Neural progenitor cell (in vitro differentiated cells): Measurements from ENCODE around the gene DHH.

Experiments
- CTCF ChIP-seq: fragments of 200-600 bp; sonication (generic); IDR thresholded peaks from 2 replicates; pipeline ENCODE4 v1.5.1; 2017; ENCODE audit warnings: antibody characterized with exemption, mild to moderate bottlenecking
- EZH2 ChIP-seq: fragments of 200-600 bp; sonication (generic); IDR thresholded peaks from 2 replicates; pipeline ENCODE4 v1.6.1; 2017; ENCODE audit warnings: antibody characterized with exemption, mild to moderate bottlenecking, moderate library complexity
- EZH2phosphoT487 ChIP-seq: fragments of 200-600 bp; sonication (generic); IDR thresholded peaks from 2 replicates; pipeline ENCODE4 v1.6.1; 2017; ENCODE audit warnings: antibody characterized with exemption

GRCh38 chr12:49064767-49065152, 29.8 kb downstream of the DHH start:
- no peak for TF ChIP-seq CTCF
- TF ChIP-seq EZH2phosphoT487: no peak
- TF ChIP-seq EZH2: no peak
